IgD-negative memory B cell (primary cell): Measurements from ENCODE around the gene NLRP3. TPM values are rescaled to one million over a fixed set of nuclear protein-coding genes. Genes with fewer than 3 reads are reported as not detected.
A peak's percentile ranks its signal among the peaks of the same experiment; 100 is the strongest.

Source experiments
- H3K27ac Mint-ChIP-seq, 3 donors: one replicate each; pipeline ENCODE4 v1.8.0; 2020 to 2022; ENCODE audit warnings: mild to moderate bottlenecking in 3 of 3, mixed read lengths in 3 of 3, moderate library complexity in 1 of 3
- H3K27me3 Mint-ChIP-seq: one replicate; pipeline ENCODE4 v1.8.0; 2021; ENCODE audit warnings: mixed read lengths
- H3K36me3 Mint-ChIP-seq: one replicate; pipeline ENCODE4 v1.8.0; 2020; ENCODE audit warnings: mild to moderate bottlenecking, mixed read lengths
- H3K4me1 Mint-ChIP-seq, 3 donors: one replicate each; pipeline ENCODE4 v1.8.0; 2020 to 2022; ENCODE audit warnings: mixed read lengths in 3 of 3, mild to moderate bottlenecking in 1 of 3
- H3K4me3 Mint-ChIP-seq, 4 donors: one replicate each; pipeline ENCODE4 v1.8.0; 2020 to 2022; ENCODE audit warnings: mild to moderate bottlenecking in 4 of 4, mixed read lengths in 4 of 4, moderate library complexity in 3 of 4
- H3K9me3 Mint-ChIP-seq, 3 donors: one replicate each; pipeline ENCODE4 v1.8.0; 2020 to 2021; ENCODE audit warnings: mixed read lengths in 3 of 3, mild to moderate bottlenecking in 1 of 3
- polyA plus RNA-seq: library from polyadenylated mRNA; unstranded; fragments of 300-500 nt; fragmentation: Illumina TruSeq; gene quantifications from one replicate; pipeline ENCODE4 v1.2.3, GENCODE V29; 2021

NLRP3 gene
- polyA plus RNA-seq, 1 donor from 2014 or later, result 0.08 TPM

DNA sequence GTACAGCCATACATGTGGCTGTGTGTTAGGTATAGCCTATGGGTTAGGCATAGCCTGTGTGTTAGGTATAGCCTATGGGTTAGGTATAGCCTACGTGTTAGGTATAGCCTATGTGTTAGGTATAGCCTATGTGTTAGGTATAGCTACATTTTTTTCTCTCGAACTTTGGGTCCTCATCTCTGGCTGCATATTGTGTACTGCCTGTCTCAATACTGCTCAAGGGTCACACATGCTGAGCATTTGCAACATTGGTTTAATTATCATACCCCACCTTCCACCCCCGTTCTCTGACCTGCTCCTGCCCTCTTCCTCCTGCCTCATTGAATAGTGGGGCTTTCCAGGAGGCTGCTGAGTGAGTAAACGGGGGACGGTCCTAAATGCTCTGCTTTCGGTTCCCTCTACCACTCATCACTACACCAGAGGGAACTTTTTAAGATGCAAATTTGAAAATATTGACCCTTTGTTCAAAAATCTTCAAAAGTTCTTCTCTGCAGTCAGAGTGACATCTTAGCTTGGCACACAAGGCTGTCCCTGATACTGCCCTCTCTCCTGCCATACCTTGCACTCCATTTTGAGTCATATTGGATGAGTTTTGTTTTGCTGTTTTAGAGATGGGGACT is 24.1 kb downstream of the NLRP3 start:
- peak overlapping the region in 2 of 3 donors; percentile 40 to 85 for H3K27ac Mint-ChIP-seq

DNA sequence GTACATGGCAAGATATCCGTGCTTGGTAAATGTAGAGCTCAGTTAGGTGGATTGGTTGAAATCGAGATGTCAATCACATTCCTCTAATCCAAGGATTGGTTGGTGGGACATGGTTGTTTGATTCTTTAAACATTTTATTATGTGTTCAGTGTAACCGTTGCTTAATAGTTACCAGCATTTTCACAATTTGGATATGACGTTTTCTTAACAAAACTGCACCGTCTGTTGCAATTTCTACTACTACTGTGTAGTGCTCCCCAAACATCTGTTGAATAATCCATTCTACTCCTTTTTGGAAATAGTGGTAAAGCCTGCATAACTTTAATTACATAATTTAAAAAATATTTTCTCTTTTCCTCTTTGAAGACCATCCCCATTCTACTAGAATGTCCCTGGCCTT is 25.6 kb downstream of the NLRP3 start:
- H3K27ac Mint-ChIP-seq, result no peak overlapping the region
- H3K36me3 Mint-ChIP-seq, result peaks cover 9% of the 10 kb centered on the region
- H3K27me3 Mint-ChIP-seq, result no peaks in the 10 kb centered on the region
- H3K4me3 Mint-ChIP-seq, result no peak overlapping the region
- H3K4me1 Mint-ChIP-seq, result peaks cover 21 to 33% (median 26%) of the 10 kb centered on the region in 3 donors
- H3K9me3 Mint-ChIP-seq, result peaks cover 0 to 1% (median 0%) of the 10 kb centered on the region in 3 donors

More for the DNA sequence above, 24.1 kb downstream of the NLRP3 start:
- Mint-ChIP-seq H3K4me3 (peak overlapping the region in 2 of 4 donors; percentile 69 to 79), H3K4me1 (peaks cover 26 to 31% (median 30%) of the 10 kb centered on the region in 3 donors), H3K9me3 (peaks cover 0 to 2% (median 1%) of the 10 kb centered on the region in 3 donors), H3K36me3 (peaks cover 4% of the 10 kb centered on the region), H3K27me3 (no peaks in the 10 kb centered on the region)

DNA sequence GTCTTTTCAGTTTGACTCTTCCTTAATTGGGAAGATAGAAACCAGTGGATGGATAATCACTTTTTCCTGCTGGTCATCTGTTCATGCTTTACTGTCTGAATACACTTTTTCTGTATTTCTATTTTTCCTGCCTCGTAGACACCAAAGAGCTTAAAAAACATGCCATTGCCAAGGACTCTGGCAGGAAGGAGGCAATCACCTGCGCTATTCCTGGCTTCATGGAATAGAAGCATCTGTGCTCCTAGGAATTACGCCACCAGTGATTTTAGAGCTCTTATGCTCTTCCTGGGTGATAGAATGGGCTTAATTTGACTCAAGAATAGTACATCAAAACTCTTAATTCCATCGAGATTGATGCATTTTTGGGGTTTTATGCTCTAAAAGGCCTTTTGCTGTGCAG is 26.2 kb downstream of the NLRP3 start:
- peaks cover 9% of the 10 kb centered on the region for H3K36me3 Mint-ChIP-seq
- peaks cover 0 to 2% (median 1%) of the 10 kb centered on the region in 3 donors for H3K9me3 Mint-ChIP-seq
- no peak overlapping the region for H3K4me3 Mint-ChIP-seq
- H3K4me1 Mint-ChIP-seq, result peaks cover 21 to 33% (median 26%) of the 10 kb centered on the region in 3 donors
- H3K27me3 Mint-ChIP-seq, result no peaks in the 10 kb centered on the region
- H3K27ac Mint-ChIP-seq, result peak overlapping the region in 1 of 3 donors; percentile 27

DNA sequence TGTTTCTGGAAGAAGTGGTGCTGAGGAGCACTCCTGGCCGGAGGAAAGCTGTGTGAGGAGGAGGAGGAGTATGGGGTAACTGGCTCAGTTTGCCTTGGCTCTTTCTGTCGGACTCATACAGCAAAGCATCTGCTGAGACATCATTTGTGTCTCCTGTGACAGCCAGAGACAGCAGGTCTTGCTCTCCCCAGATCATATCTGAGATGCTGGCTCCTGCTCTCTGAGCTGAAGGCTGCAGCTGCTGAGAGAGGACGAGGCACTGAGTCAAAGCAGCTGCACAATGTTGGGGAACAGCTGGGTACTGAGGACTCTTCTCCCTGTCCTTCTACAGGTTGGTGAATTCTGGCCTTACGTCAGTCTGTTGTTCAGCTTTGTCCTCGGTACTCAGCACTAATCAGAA is 27.7 kb downstream of the NLRP3 start:
- H3K4me1 Mint-ChIP-seq, result peaks cover 14 to 22% (median 19%) of the 10 kb centered on the region in 3 donors
- H3K4me3 Mint-ChIP-seq, result no peak overlapping the region
- H3K27me3 Mint-ChIP-seq, result no peaks in the 10 kb centered on the region
- H3K9me3 Mint-ChIP-seq, result peaks cover 0 to 2% (median 1%) of the 10 kb centered on the region in 3 donors
- peak overlapping the region in 1 of 3 donors; percentile 10 for H3K27ac Mint-ChIP-seq
- H3K36me3 Mint-ChIP-seq, result peaks cover 8% of the 10 kb centered on the region

DNA sequence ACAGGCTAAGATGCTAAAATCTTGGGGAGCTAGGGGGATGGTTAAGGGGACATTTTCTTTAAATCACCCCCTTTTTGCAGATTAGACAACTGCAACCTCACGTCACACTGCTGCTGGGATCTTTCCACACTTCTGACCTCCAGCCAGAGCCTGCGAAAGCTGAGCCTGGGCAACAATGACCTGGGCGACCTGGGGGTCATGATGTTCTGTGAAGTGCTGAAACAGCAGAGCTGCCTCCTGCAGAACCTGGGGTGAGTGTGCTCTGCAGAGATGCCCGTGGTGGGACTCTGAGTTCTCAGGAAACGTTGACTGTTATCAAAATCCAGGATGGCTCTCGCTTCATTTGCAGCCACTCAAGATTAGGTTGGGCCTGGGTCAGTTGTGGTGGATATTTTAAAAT is 28.6 kb downstream of the NLRP3 start:
- peaks cover 0 to 2% (median 1%) of the 10 kb centered on the region in 3 donors for H3K9me3 Mint-ChIP-seq
- H3K27me3 Mint-ChIP-seq, result no peaks in the 10 kb centered on the region
- peak overlapping the region in 1 of 3 donors; percentile 6 for H3K27ac Mint-ChIP-seq
- peaks cover 5% of the 10 kb centered on the region for H3K36me3 Mint-ChIP-seq
- H3K4me1 Mint-ChIP-seq, result peaks cover 10 to 17% (median 12%) of the 10 kb centered on the region in 3 donors
- no peak overlapping the region for H3K4me3 Mint-ChIP-seq

DNA sequence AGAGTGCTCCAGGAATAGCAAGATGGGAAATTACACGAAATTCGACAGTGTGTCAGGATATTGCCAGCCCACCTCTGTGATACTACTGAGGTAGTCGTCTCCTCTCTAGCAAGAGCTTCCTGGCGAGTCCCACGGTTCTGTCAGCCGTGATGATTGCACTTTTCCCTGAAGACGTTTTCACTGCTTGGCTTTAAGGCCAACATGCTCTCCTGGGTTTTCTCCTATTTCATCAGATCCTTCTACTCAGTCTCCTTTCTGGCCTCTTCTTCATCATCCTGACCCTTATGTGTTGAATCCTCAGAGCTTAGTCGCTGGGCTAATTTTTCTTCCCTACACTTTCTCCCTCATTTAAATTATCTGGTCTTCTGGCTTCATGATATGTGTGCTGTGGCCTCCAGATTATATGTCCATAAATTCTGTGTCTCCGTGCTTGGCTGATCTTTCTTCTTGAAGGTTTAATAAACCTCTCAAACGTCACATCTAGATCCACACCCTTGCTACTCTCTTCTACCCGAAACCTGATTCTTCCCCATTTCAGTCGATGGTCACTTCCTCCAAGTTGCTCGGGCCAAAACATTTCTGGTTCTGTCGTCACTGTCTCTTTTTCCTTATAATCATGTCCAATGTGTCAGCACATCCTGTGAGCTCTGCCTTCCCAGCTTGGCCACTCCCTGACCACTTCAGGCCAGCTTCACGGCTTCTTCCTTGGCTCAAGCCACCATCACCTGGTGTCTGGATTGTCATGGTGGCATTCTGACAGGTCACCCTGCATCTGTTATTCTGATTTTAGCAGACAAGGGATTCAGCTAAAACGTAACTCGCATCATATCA is 29.8 kb downstream of the NLRP3 start:
- Mint-ChIP-seq H3K27ac (peak overlapping the region in 1 of 3 donors; percentile 51), H3K4me3 (no peak overlapping the region), H3K27me3 (no peaks in the 10 kb centered on the region), H3K4me1 (peaks cover 4 to 10% (median 4%) of the 10 kb centered on the region in 3 donors), H3K9me3 (peaks cover 0 to 2% (median 1%) of the 10 kb centered on the region in 3 donors), H3K36me3 (peaks cover 5% of the 10 kb centered on the region)

DNA sequence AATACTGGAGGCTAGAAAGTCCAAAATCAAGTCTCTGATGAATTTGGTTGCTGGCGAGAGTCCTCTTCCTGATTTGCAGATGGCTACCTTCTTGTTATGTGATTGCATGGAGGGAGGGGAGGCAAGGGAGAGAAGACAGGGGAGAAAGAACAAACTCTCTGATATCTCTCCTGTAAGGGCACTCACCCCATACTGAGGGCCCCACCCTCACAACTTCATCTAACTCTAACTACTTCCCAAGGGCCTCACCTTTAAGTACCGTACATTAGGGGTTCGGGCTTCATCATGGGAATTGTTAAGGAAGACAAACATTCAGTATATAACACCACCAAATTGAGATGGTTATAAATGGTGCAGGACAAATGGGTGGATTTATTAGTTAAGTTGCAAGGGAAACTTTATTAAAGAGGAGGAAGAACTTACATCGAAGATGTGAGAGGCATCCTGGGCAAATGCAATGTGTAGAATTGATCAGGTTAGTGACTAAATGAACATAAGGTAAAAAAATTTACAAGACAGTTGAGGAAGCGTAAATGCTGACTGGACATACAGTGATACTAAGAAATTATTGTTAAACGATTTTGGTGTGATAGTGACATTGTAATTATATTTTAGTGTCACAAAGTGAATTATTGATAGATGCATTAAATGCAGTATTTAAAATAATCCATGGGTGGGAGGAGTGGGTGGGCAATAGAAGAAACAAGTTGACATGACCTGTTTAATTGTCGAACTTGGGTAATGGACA is 31.4 kb downstream of the NLRP3 start:
- peaks cover 0 to 2% (median 1%) of the 10 kb centered on the region in 3 donors for H3K9me3 Mint-ChIP-seq
- no peak overlapping the region for H3K27ac Mint-ChIP-seq
- H3K4me3 Mint-ChIP-seq, result peak overlapping the region in 2 of 4 donors; percentile 18 to 76
- peaks cover 5% of the 10 kb centered on the region for H3K36me3 Mint-ChIP-seq
- peaks cover 0 to 4% (median 0%) of the 10 kb centered on the region in 3 donors for H3K4me1 Mint-ChIP-seq
- H3K27me3 Mint-ChIP-seq, result no peaks in the 10 kb centered on the region

DNA sequence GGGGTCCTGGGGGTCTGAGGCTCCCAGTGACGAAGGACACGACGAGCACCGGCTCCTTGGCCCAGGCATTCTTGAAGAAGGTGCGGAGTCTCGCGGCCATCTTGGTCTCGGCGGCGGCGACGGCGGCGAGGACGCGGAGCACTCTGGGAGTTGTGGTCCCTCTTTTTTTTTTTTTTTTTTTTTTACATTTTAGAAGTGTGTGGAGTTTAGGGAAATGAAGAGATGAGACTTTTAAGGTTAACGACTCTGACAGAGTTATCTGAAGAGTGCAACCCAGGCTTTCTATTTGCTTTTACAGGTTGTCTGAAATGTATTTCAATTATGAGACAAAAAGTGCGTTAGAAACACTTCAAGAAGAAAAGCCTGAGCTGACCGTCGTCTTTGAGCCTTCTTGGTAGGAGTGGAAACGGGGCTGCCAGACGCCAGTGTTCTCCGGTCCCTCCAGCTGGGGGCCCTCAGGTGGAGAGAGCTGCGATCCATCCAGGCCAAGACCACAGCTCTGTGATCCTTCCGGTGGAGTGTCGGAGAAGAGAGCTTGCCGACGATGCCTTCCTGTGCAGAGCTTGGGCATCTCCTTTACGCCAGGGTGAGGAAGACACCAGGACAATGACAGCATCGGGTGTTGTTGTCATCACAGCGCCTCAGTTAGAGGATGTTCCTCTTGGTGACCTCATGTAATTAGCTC is 32.3 kb downstream of the NLRP3 start:
- H3K27ac Mint-ChIP-seq, result no peak overlapping the region
- peak overlapping the region in 2 of 4 donors; percentile 66 to 76 for H3K4me3 Mint-ChIP-seq
- H3K36me3 Mint-ChIP-seq, result peaks cover 5% of the 10 kb centered on the region

DNA sequence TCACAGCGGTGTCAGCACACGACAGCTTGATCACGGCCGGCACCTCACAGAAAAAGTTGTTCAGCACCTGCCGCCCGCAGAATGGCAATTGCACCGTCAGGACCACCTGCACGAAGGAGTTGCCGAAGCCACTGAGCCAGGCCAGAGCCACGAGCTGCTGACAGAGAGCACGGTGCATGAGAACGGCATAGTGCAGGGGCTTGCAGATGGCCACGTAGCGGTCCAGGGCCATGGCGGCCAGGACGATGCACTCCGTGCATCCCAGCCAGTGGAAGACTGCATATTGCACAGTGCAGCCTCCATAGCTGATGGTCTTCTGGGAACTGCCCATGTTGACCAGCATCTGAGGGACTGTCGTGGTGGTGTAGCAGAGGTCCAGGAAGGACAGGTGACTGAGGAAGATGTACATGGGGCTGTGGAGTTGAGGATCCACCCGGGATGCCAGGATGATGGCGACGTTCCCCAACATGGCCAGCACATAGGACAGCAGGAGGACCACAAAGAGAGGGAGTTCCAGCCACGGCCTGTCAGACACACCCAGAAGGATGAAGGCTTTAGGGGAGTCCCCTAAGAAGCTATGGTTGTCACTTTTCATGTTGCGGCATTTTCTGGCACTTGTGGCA is 35.5 kb downstream of the NLRP3 start:
- no peaks in the 10 kb centered on the region for H3K4me1 Mint-ChIP-seq
- H3K36me3 Mint-ChIP-seq, result no peaks in the 10 kb centered on the region
- H3K4me3 Mint-ChIP-seq, result no peak overlapping the region
- peaks cover 0 to 2% (median 0%) of the 10 kb centered on the region in 3 donors for H3K9me3 Mint-ChIP-seq
- no peaks in the 10 kb centered on the region for H3K27me3 Mint-ChIP-seq
- no peak overlapping the region for H3K27ac Mint-ChIP-seq

More for the DNA sequence above, 32.3 kb downstream of the NLRP3 start:
- Mint-ChIP-seq H3K4me1 (peaks cover 0 to 4% (median 0%) of the 10 kb centered on the region in 3 donors), H3K9me3 (peaks cover 0 to 2% (median 0%) of the 10 kb centered on the region in 3 donors), H3K27me3 (no peaks in the 10 kb centered on the region)

DNA sequence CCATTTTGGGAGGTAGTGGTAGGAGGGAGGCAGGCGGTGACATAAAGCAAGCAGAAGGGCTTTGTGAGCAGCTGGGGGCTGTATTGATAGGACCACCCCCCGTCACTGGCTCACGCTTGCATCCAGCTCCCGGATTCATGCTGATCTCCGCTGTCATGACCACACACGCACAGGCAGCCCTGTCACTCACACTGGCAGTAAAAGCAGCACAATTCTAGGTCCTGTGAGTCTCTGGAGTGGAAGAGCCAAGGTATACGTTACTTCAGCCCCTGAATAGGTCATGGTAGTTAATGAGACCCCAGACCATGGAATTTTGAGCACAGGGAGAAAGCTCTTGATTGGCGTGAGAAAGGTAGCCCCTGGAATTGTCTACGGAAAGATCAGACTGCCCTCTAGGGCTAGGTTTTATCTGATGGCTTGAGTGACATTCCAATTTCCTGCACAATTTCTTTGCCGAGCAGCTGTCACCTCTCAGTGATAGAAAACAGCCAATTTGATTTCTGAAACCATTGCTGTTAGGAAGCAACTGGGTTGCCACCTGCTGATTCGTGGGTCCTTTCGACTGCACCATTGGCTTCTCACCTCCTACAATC is 36.6 kb downstream of the NLRP3 start:
- Mint-ChIP-seq H3K27ac (no peak overlapping the region), H3K27me3 (no peaks in the 10 kb centered on the region), H3K36me3 (no peaks in the 10 kb centered on the region), H3K9me3 (no peaks in the 10 kb centered on the region), H3K4me1 (no peaks in the 10 kb centered on the region), H3K4me3 (no peak overlapping the region)

DNA sequence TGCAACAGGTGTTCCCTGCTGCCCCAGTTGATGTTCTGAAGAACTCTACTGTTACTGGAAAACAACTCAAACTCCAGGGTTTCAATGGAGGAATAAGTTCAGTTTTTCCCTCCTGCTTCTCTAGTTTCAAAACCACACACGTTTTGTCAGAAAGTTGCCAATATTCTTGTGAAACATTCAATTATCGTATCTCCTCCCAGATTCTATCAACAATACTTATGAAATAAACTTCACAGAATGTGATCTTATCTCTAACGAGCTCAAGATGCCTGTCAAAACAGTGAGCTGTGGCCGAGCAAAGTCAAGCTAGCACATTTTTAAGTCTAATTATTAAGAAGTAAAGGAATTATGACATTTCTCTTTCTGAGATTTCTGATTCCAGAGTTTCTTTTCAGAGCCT is 37.3 kb downstream of the NLRP3 start:
- H3K4me3 Mint-ChIP-seq, result no peak overlapping the region
- H3K9me3 Mint-ChIP-seq, result no peaks in the 10 kb centered on the region
- no peaks in the 10 kb centered on the region for H3K27me3 Mint-ChIP-seq
- no peak overlapping the region for H3K27ac Mint-ChIP-seq
- H3K36me3 Mint-ChIP-seq, result no peaks in the 10 kb centered on the region
- H3K4me1 Mint-ChIP-seq, result no peaks in the 10 kb centered on the region

DNA sequence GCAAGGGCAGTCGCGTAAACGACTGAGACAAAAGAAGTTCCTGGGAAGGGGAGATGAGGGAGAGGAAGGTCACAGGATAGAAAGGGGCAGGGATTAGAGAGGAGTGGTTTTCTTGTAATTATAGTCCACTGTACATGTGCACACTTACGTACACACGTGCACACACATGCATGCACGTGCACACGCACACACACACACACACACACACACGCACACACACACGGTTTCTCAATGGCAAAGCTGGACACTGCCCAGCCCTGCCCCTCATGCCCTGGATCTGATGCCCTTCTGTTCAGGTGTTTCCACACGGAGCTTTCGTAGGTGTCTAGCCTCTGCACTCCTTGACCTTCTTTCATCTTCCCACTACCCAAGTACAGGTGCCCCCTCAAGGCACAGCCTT is 38.0 kb downstream of the NLRP3 start:
- Mint-ChIP-seq H3K27ac (no peak overlapping the region), H3K4me1 (no peaks in the 10 kb centered on the region), H3K4me3 (no peak overlapping the region), H3K9me3 (no peaks in the 10 kb centered on the region), H3K36me3 (no peaks in the 10 kb centered on the region), H3K27me3 (no peaks in the 10 kb centered on the region)

DNA sequence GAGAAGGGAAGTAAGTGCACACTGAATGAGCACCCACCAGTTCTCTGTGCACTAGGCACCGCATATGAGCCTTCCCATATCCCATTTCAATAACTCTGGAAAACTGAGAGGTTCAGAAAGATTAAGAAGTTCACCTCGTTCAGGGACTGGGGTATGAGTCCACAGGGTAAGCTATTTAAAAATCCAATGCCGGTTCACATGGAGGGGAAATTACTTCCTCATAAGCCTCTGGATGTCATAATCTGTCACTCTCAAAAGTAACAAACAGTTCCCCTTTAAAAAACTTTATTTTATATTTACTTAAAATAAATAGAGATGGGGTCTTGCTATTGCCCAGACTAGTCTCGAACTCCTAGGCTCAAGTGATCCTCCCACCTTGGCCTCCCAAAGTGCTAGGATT is 40.0 kb downstream of the NLRP3 start:
- no peaks in the 10 kb centered on the region for H3K36me3 Mint-ChIP-seq
- H3K9me3 Mint-ChIP-seq, result peaks cover 0 to 1% (median 0%) of the 10 kb centered on the region in 3 donors

More for the DNA sequence above, 40.0 kb downstream of the NLRP3 start:
- Mint-ChIP-seq H3K4me1 (no peaks in the 10 kb centered on the region), H3K27me3 (no peaks in the 10 kb centered on the region), H3K27ac (peak overlapping the region in 1 of 3 donors; percentile 25), H3K4me3 (no peak overlapping the region)
